K562 (cell line): ENCODE measurements around the gene STAT4. TPM values are rescaled to one million over a fixed set of nuclear protein-coding genes. Genes with fewer than 3 reads are reported as not detected.

ENCODE experiments used
- ARID2 ChIP-seq: fragments of 450-650 bp; IDR thresholded peaks from 2 replicates; pipeline ENCODE4 v1.6.1; 2017; ENCODE audit warnings: antibody characterized with exemption, mild to moderate bottlenecking
- BACH1 ChIP-seq: fragments of 200-800 bp; sonication (Bioruptor generic); IDR thresholded peaks from 2 replicates; pipeline ENCODE4 v1.6.1; 2016; ENCODE audit warnings: missing genetic modification characterization, missing compliant biosample characterization
- BRD4 ChIP-seq: fragments of 200-600 bp; sonication (generic); IDR thresholded peaks from 2 replicates; pipeline ENCODE4 v1.6.1; 2017; ENCODE audit warnings: inconsistent platforms
- CHCHD3 ChIP-seq: fragments of 250-450 bp; sonication (Bioruptor Pico); IDR thresholded peaks from 2 replicates; pipeline ENCODE4 v2.1.2; 2022; ENCODE audit warnings: mild to moderate bottlenecking
- COPS2 ChIP-seq: fragments of 450-650 bp; conservative IDR thresholded peaks from 2 replicates; pipeline ENCODE4 v1.6.1; 2016; ENCODE audit warnings: mild to moderate bottlenecking, moderate library complexity
- HEY1 ChIP-seq: fragments of 250-450 bp; sonication (Bioruptor Pico); IDR thresholded peaks from 2 replicates; pipeline ENCODE4 v1.5.0; 2020; ENCODE audit warnings: mild to moderate bottlenecking, moderate library complexity, borderline replicate concordance
- HNRNPK ChIP-seq: fragments of 200-400 bp; formaldehyde crosslinking; IDR thresholded peaks from one replicate; pipeline ENCODE4 v1.6.1; 2018; ENCODE audit warnings: mild to moderate bottlenecking, low read depth, low read length; ENCODE audit not compliant: poor library complexity, severe bottlenecking
- MCM3 ChIP-seq: fragments of 450-650 bp; IDR thresholded peaks from 2 replicates; pipeline ENCODE4 v1.6.1; 2016
- MYC ChIP-seq, 2 experiments: fragments of 250-450 bp in 1 of 2; sonication (Bioruptor Pico) in 1 of 2; IDR thresholded peaks; 2 replicates each; pipeline versions ENCODE4 v1.5.1 to v1.6.1; 2012 to 2021; ENCODE audit warnings: low read depth in 2 of 2, borderline replicate concordance in 1 of 2, improper control_type of control experiment in 1 of 2, low read length in 1 of 2, mild to moderate bottlenecking in 1 of 2, moderate library complexity in 1 of 2
- NFYB ChIP-seq: IDR thresholded peaks from 2 replicates; pipeline ENCODE4 v1.6.1; 2011; ENCODE audit warnings: mild to moderate bottlenecking, moderate library complexity; ENCODE audit not compliant: insufficient read length; ENCODE audit errors: extremely low read depth
- NRF1 ChIP-seq, 2 experiments: fragments of 450-650 bp; IDR thresholded peaks in 1 of 2; conservative IDR thresholded peaks in 1 of 2; 2 replicates each; pipeline ENCODE4 v1.6.1; 2014; ENCODE audit warnings: mild to moderate bottlenecking in 2 of 2
- POLR3G ChIP-seq: IDR thresholded peaks from 2 replicates; pipeline ENCODE4 v1.6.1; 2011; ENCODE audit not compliant: insufficient read length, insufficient replicate concordance; ENCODE audit errors: extremely low read depth
- SIX5 ChIP-seq, 2 experiments: IDR thresholded peaks; 2 replicates each; pipeline ENCODE4 v1.6.1; 2011; ENCODE audit warnings: low read length in 2 of 2, borderline replicate concordance in 1 of 2, low read depth in 1 of 2, mild to moderate bottlenecking in 1 of 2, moderate library complexity in 1 of 2; ENCODE audit not compliant: insufficient read depth in 1 of 2
- SRSF3 ChIP-seq: fragments of 200-400 bp; formaldehyde crosslinking; IDR thresholded peaks from 2 replicates; pipeline ENCODE4 v1.6.1; 2016; ENCODE audit warnings: mild to moderate bottlenecking, low read length, moderate library complexity; ENCODE audit not compliant: insufficient read depth
- TFE3 ChIP-seq: fragments of 450-650 bp; formaldehyde crosslinking; IDR thresholded peaks from 2 replicates; pipeline ENCODE4 v1.4.0; 2020; ENCODE audit warnings: mild to moderate bottlenecking, mixed read lengths
- U2AF1 ChIP-seq: fragments of 200-400 bp; formaldehyde crosslinking; optimal IDR thresholded peaks from 2 replicates; pipeline ENCODE3; 2017; ENCODE audit warnings: mild to moderate bottlenecking, low read depth, low read length, moderate library complexity
- U2AF2 ChIP-seq: fragments of 200-400 bp; formaldehyde crosslinking; optimal IDR thresholded peaks from 2 replicates; pipeline ENCODE3; 2017; ENCODE audit warnings: low read depth, mild to moderate bottlenecking, low read length
- USF2 ChIP-seq: sonication (generic); formaldehyde crosslinking; IDR thresholded peaks from 2 replicates; pipeline ENCODE4 v1.5.0; 2020; ENCODE audit warnings: missing genetic modification reagents
- XRCC5 ChIP-seq: fragments of 200-400 bp; formaldehyde crosslinking; IDR thresholded peaks from 2 replicates; pipeline ENCODE4 v1.6.1; 2017; ENCODE audit warnings: low read depth, mild to moderate bottlenecking, low read length
- ZFP1 ChIP-seq: fragments of 450-650 bp; formaldehyde crosslinking; IDR thresholded peaks from 2 replicates; pipeline ENCODE4 v1.4.0; 2020; ENCODE audit warnings: mild to moderate bottlenecking, mixed read lengths
- ZFP30 ChIP-seq: fragments of 250-450 bp; sonication (Bioruptor Pico); IDR thresholded peaks from 2 replicates; pipeline ENCODE4 v1.8.0; 2022; ENCODE audit warnings: moderate library complexity, mild to moderate bottlenecking, inconsistent platforms, borderline replicate concordance
- ZFX ChIP-seq: sonication (generic); formaldehyde crosslinking; IDR thresholded peaks from 2 replicates; pipeline ENCODE4 v1.8.0; 2022; ENCODE audit warnings: mild to moderate bottlenecking, missing genetic modification reagents, moderate library complexity
- ZNF165 ChIP-seq: fragments of 250-450 bp; sonication (Bioruptor Pico); IDR thresholded peaks from 2 replicates; pipeline ENCODE4 v1.4.0; 2020; ENCODE audit warnings: borderline replicate concordance
- ZNF274 ChIP-seq: IDR thresholded peaks from 2 replicates; pipeline ENCODE4 v1.6.1; 2011; ENCODE audit warnings: low read depth, mild to moderate bottlenecking, low read length, moderate library complexity, borderline replicate concordance
- ZNF551 ChIP-seq: fragments of 250-450 bp; sonication (Bioruptor Pico); IDR thresholded peaks from 2 replicates; pipeline ENCODE4 v1.5.0; 2021; ENCODE audit warnings: mild to moderate bottlenecking, moderate library complexity
- ZNF778 ChIP-seq: fragments of 450-650 bp; formaldehyde crosslinking; IDR thresholded peaks from 2 replicates; pipeline ENCODE4 v1.4.0; 2020; ENCODE audit warnings: mild to moderate bottlenecking, moderate library complexity
- polyA plus RNA-seq, 8 experiments: library from polyadenylated mRNA; depleted of rRNA in 4 of 8; stranded (reverse) in 5 of 8; unstranded in 3 of 8; fragments of >200 nt; fragmentation: Nextera tagmentation in 2 of 8; fragmentation: Illumina TruSeq in 1 of 8; extraction: Ambion mirVana in 2 of 8; extraction: Trizol in 1 of 8; gene quantifications; 2 replicates each; pipeline versions ENCODE4 v1.2.1 to v1.2.3, GENCODE V29; 2011 to 2014; ENCODE audit warnings: inconsistent platforms in 1 of 8, missing spikeins in 1 of 8
- total RNA-seq, 7 experiments: library from RNA; depleted of rRNA in 6 of 7; stranded (reverse); fragments of >200 nt in 6 of 7; fragmentation: Illumina TruSeq in 2 of 7; extraction: Trizol in 2 of 7; gene quantifications; 2 replicates each; pipeline versions ENCODE4 v1.2.1 to v1.2.3, GENCODE V29; 2011 to 2021; ENCODE audit warnings: low replicate concordance in 1 of 7
- TF ChIP-seq, protein P1 (sequence below): fragments of 250-450 bp; sonication (Bioruptor Pico); IDR thresholded peaks from 2 replicates; pipeline ENCODE4 v1.8.0; 2021; ENCODE audit warnings: mild to moderate bottlenecking, moderate library complexity

Gene STAT4
- total and polyA plus RNA-seq, 9 of the 15 experiments (the other 6 are each of a cell fraction or from before 2014, with no cell fraction given), result 0.01 to 0.06 (median 0.03) TPM; not detected in 6

DNA sequence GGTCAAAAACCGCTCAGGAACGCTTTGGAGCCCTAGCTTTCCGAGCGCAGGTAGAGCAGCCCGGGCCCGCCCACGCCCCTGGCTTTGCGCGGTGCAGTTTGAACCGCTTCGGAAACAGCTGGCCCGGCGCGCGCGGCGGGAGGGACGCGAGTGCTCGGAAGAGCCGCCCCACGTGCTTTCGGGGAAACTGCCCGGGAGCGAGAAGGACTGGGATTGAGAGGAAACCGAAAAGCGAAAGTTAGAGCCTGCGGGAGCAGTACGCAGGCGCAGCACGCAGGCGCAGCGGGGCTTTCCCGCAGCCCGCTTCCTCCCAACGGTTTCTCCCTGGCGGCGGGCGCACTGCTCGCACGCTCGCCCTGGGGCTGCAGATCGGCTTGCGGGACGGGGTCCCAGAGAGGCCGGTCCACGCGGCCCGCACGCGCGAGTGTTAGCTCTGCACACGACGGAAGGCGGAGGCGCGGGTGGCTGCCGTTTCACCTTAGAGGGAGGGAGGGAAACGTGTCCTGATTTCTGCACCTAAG is 130.5 kb downstream of the STAT4 start (continued):
- TF ChIP-seq TFE3 (CRISPR knock-in tag) (peak; percentile 79), SIX5 (IDR thresholded peaks at IDR 0.05; ENCODE audit: borderline replicate concordance in 1 of 2, insufficient read depth in 1 of 2, low read depth in 1 of 2, low read length in 2 of 2) (no peak; a peak in 1 of 4 replicates), HNRNPK (peak; percentile 95), ARID2 (no peak), ZNF274 (no peak; the same call in 1 of the 2 replicates), U2AF1 (peak; percentile 26), XRCC5 (peak; percentile 79; the same call in 1 of the 2 replicates), POLR3G (no peak), ZFX (peak; percentile 66), SRSF3 (no peak), COPS2 (no peak), ZNF551 (CRISPR knock-in tag) (no peak), NRF1 (conservative IDR thresholded peaks at IDR 0.05 in 1 of 2, IDR thresholded peaks at IDR 0.05 in 1 of 2) (peak; percentile 96 to 97), CHCHD3 (CRISPR knock-in tag) (no peak), NFYB (no peak), ZFP1 (CRISPR knock-in tag) (no peak), U2AF2 (no peak), BACH1 (tag) (no peak), BRD4 (no peak), ZNF165 (CRISPR knock-in tag) (no peak), ZNF778 (CRISPR knock-in tag) (no peak), HEY1 (CRISPR knock-in tag) (no peak), MCM3 (no peak), USF2 (CRISPR knock-in tag) (peak; percentile 91), MYC (IDR thresholded peaks at IDR 0.05; ENCODE audit: low read depth, low read length) (peak; percentile 98), MYC (CRISPR knock-in tag; IDR thresholded peaks at IDR 0.05; ENCODE audit: borderline replicate concordance, low read depth) (peak; percentile 71; the same call in 1 of the 2 replicates), ZFP30 (CRISPR knock-in tag) (no peak)
- TF ChIP-seq, protein P1, sequence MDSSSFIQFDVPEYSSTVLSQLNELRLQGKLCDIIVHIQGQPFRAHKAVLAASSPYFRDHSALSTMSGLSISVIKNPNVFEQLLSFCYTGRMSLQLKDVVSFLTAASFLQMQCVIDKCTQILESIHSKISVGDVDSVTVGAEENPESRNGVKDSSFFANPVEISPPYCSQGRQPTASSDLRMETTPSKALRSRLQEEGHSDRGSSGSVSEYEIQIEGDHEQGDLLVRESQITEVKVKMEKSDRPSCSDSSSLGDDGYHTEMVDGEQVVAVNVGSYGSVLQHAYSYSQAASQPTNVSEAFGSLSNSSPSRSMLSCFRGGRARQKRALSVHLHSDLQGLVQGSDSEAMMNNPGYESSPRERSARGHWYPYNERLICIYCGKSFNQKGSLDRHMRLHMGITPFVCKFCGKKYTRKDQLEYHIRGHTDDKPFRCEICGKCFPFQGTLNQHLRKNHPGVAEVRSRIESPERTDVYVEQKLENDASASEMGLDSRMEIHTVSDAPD (CRISPR knock-in tag), result no peak
